H1 (cell line): Measurements from ENCODE around the gene FSD1L. TPM values are rescaled to one million over a fixed set of nuclear protein-coding genes. Genes with fewer than 3 reads are reported as not detected.

Experiments used
- CTCF ChIA-PET: fragments of 300-600 bp; sonication (Branson Sonifier 250); formaldehyde crosslinking; loops from one replicate; lab custom pipeline; 2021; ENCODE audit not compliant: partially characterized antibody; lab: Charles Lee
- POLR2A ChIA-PET: fragments of 300-600 bp; sonication (Branson Sonifier 250); formaldehyde crosslinking; loops from one replicate; lab custom pipeline; 2021; ENCODE audit warnings: inconsistent platforms; ENCODE audit not compliant: partially characterized antibody; lab: Charles Lee
- DNase-seq, 2 experiments: peaks; one replicate each; pipeline versions ENCODE4 v3.0.0 to v3.0.0-alpha.2; 2010 to 2022; ENCODE audit warnings: low spot score in 2 of 2, low read depth in 1 of 2, mixed read lengths in 1 of 2
- FAIRE-seq: peaks from 2 replicates; lab custom pipeline; 2011; peaks lifted over from hg19 to GRCh38; lab: Jason Lieb, UNC
- H2AFZ ChIP-seq: 2 replicates; pipeline ENCODE4 v1.8.1; 2012; ENCODE audit warnings: low read length, inconsistent platforms
- H2AK5ac ChIP-seq: 2 replicates; pipeline ENCODE4 v1.6.1; 2013; ENCODE audit warnings: low read depth, low read length
- H2BK120ac ChIP-seq: replicated peaks from 2 replicates; pipeline ENCODE3; 2013; ENCODE audit warnings: low read depth, low read length, inconsistent platforms
- H2BK12ac ChIP-seq: 2 replicates; pipeline ENCODE4 v1.6.1; 2013; ENCODE audit warnings: low read depth, low read length
- H2BK15ac ChIP-seq: 2 replicates; pipeline ENCODE4 v1.6.1; 2013; ENCODE audit warnings: low read length
- H2BK20ac ChIP-seq: 2 replicates; pipeline ENCODE4 v1.6.1; 2013; ENCODE audit warnings: low read length
- H2BK5ac ChIP-seq: 2 replicates; pipeline ENCODE4 v1.6.1; 2013; ENCODE audit warnings: low read depth, low read length
- H3K14ac ChIP-seq: 2 replicates; pipeline ENCODE4 v1.6.1; 2013; ENCODE audit warnings: inconsistent platforms; ENCODE audit not compliant: insufficient read length
- H3K18ac ChIP-seq: 2 replicates; pipeline ENCODE4 v1.6.1; 2013; ENCODE audit warnings: low read length; ENCODE audit errors: extremely low read depth
- H3K23ac ChIP-seq: 2 replicates; pipeline ENCODE4 v1.6.1; 2013; ENCODE audit warnings: inconsistent platforms; ENCODE audit not compliant: insufficient read length
- H3K23me2 ChIP-seq: 2 replicates; pipeline ENCODE4 v1.6.1; 2013; ENCODE audit warnings: low read depth, low read length
- H3K27ac ChIP-seq: 2 replicates; pipeline ENCODE4 v1.6.1; 2011; ENCODE audit warnings: low read depth, low read length, inconsistent platforms
- H3K27me3 ChIP-seq, 4 experiments: replicated peaks in 1 of 4; 1 replicate in 1 of 4; 2 replicates in 3 of 4; pipeline versions ENCODE4 v1.6.1 to v1.8.1; 2011 to 2013; ENCODE audit warnings: low read length in 3 of 4, mild to moderate bottlenecking in 3 of 4, inconsistent platforms in 2 of 4, mixed read lengths in 2 of 4, moderate library complexity in 1 of 4; ENCODE audit not compliant: control insufficient read depth in 3 of 4, insufficient read depth in 3 of 4; ENCODE audit errors: extremely low read depth in 1 of 4
- H3K36me3 ChIP-seq, 4 experiments: 2 replicates each; pipeline versions ENCODE4 v1.6.1 to v1.8.1; 2011 to 2013; ENCODE audit warnings: mild to moderate bottlenecking in 4 of 4, low read length in 3 of 4, moderate library complexity in 2 of 4, control low read depth in 1 of 4, inconsistent platforms in 1 of 4; ENCODE audit not compliant: insufficient read depth in 4 of 4, control insufficient read depth in 2 of 4
- H3K4ac ChIP-seq: replicated peaks from 2 replicates; pipeline ENCODE3; 2013; ENCODE audit warnings: low read length, low read depth, mixed read lengths, inconsistent platforms; ENCODE audit not compliant: insufficient read length
- H3K4me1 ChIP-seq, 4 experiments: replicated peaks in 1 of 4; 1 replicate in 1 of 4; 2 replicates in 3 of 4; pipeline versions ENCODE4 v1.6.1 to v1.8.1; 2011 to 2013; ENCODE audit warnings: low read length in 3 of 4, inconsistent platforms in 2 of 4, mixed read lengths in 1 of 4; ENCODE audit not compliant: insufficient read depth in 4 of 4, control insufficient read depth in 3 of 4
- H3K4me2 ChIP-seq, 2 experiments: 2 replicates each; pipeline versions ENCODE4 v1.6.1 to v1.8.1; 2011 to 2013; ENCODE audit warnings: low read depth in 2 of 2, low read length in 2 of 2, control low read depth in 1 of 2, inconsistent platforms in 1 of 2, mild to moderate bottlenecking in 1 of 2; ENCODE audit not compliant: insufficient read depth in 1 of 2
- H3K4me3 ChIP-seq, 4 experiments: fragments of 200-600, 300-600 bp in 1 of 4; sonication (generic), shearing (Covaris generic), sonication (Bioruptor Twin) in 1 of 4; 2 replicates each; pipeline versions ENCODE4 v1.5.1 to v1.8.1; 2011 to 2016; ENCODE audit warnings: low read length in 4 of 4, low read depth in 3 of 4, control low read depth in 2 of 4, inconsistent platforms in 2 of 4, mild to moderate bottlenecking in 2 of 4, mixed read lengths in 1 of 4, moderate library complexity in 1 of 4; ENCODE audit not compliant: insufficient read depth in 2 of 4; ENCODE audit errors: extremely low read depth in 1 of 4
- H3K56ac ChIP-seq: replicated peaks from 2 replicates; pipeline ENCODE3; 2013; ENCODE audit warnings: low read depth, mild to moderate bottlenecking, mixed read lengths, low read length, inconsistent platforms; ENCODE audit not compliant: insufficient read length
- H3K79me1 ChIP-seq: 2 replicates; pipeline ENCODE4 v1.6.1; 2013; ENCODE audit warnings: low read depth, low read length, control low read depth
- H3K79me2 ChIP-seq, 2 experiments: 2 replicates each; pipeline versions ENCODE4 v1.6.1 to v1.8.1; 2012 to 2013; ENCODE audit warnings: low read length in 2 of 2, mild to moderate bottlenecking in 2 of 2, inconsistent platforms in 1 of 2; ENCODE audit not compliant: insufficient read depth in 2 of 2, control insufficient read depth in 1 of 2
- H3K9ac ChIP-seq, 4 experiments: replicated peaks in 1 of 4; 1 replicate in 1 of 4; 2 replicates in 3 of 4; pipeline versions ENCODE4 v1.6.1 to v1.8.1; 2011 to 2013; ENCODE audit warnings: low read depth in 3 of 4, low read length in 3 of 4, control low read depth in 2 of 4, mild to moderate bottlenecking in 2 of 4, moderate library complexity in 2 of 4, inconsistent platforms in 1 of 4; ENCODE audit errors: extremely low read depth in 1 of 4
- H3K9me3 ChIP-seq, 2 experiments: 2 replicates each; pipeline versions ENCODE4 v1.6.1 to v1.8.1; 2012 to 2013; ENCODE audit warnings: mild to moderate bottlenecking in 2 of 2, moderate library complexity in 2 of 2, control low read depth in 1 of 2, inconsistent platforms in 1 of 2, low read depth in 1 of 2, low read length in 1 of 2, mixed read lengths in 1 of 2; ENCODE audit not compliant: insufficient read depth in 2 of 2
- H4K20me1 ChIP-seq, 2 experiments: replicated peaks in 1 of 2; 2 replicates each; pipeline versions ENCODE3 to v1.8.1; 2011 to 2013; ENCODE audit warnings: inconsistent platforms in 2 of 2, low read length in 2 of 2, mild to moderate bottlenecking in 1 of 2; ENCODE audit not compliant: insufficient read depth in 2 of 2, control insufficient read depth in 1 of 2
- H4K5ac ChIP-seq: 2 replicates; pipeline ENCODE4 v1.6.1; 2013; ENCODE audit warnings: low read length, low read depth, mixed read lengths, inconsistent platforms; ENCODE audit not compliant: insufficient read length
- H4K8ac ChIP-seq: 2 replicates; pipeline ENCODE4 v1.8.0; 2013; ENCODE audit warnings: mild to moderate bottlenecking, moderate library complexity, low read length, inconsistent platforms; ENCODE audit not compliant: insufficient read depth; ENCODE audit errors: extremely low read depth
- H4K91ac ChIP-seq: replicated peaks from 2 replicates; pipeline ENCODE3; 2013; ENCODE audit warnings: low read length, mixed read lengths, inconsistent platforms; ENCODE audit not compliant: insufficient read length
- GTF2F1 ChIP-seq: IDR thresholded peaks from 2 replicates; pipeline ENCODE4 v1.6.1; 2012; ENCODE audit warnings: low read depth, low read length, improper control_type of control experiment, borderline replicate concordance
- WGBS, 2 experiments: shearing (Covaris generic) in 1 of 2; methylation state at CpG; one replicate each; pipeline versions ENCODE4 v1.1.6 to v1.1.7; 2013 to 2015; ENCODE audit warnings: low lambda C conversion rate in 2 of 2, mixed read lengths in 2 of 2, inconsistent platforms in 1 of 2, low coverage in 1 of 2, missing lambda C conversion rate in 1 of 2; ENCODE audit not compliant: insufficient replicate concordance in 2 of 2, insufficient coverage in 1 of 2, insufficient read length in 1 of 2; ENCODE audit errors: extremely low coverage in 1 of 2, missing lambda C conversion rate in 1 of 2; 5-methylcytosine and 5-hydroxymethylcytosine counted together
- polyA plus RNA-seq, 7 experiments: library from polyadenylated mRNA; depleted of rRNA in 3 of 7; stranded (reverse) in 5 of 7; unstranded in 2 of 7; fragments of >200 nt in 5 of 7; fragments of 200-250 nt in 2 of 7; gene quantifications; 1 replicate in 5 of 7; 2 replicates in 1 of 7; 4 replicates in 1 of 7; pipeline versions ENCODE4 v1.2.1 to v1.2.3, GENCODE V29; 2011 to 2013; ENCODE audit warnings: missing spikeins in 2 of 7, mixed read lengths in 2 of 7
- total RNA-seq: library from RNA; stranded (reverse); fragmentation: NEBNext Ultra II Directional; extraction: Animal tissue kit (Norgen Biotek cat#: 25700); gene quantifications from 2 replicates; pipeline ENCODE4 v1.2.1, GENCODE V29; 2021

The FSD1L gene
- total and polyA plus RNA-seq, 2 of the 8 experiments (the other 6 are each of a cell fraction or from before 2014, with no cell fraction given) = 0.91 to 4.8 TPM

GRCh38 chr9:105435453-105435852 is 12.4 kb upstream of the FSD1L start:
- Histone ChIP-seq H3K18ac (no peak overlapping the region), H2BK15ac (no peak overlapping the region), H3K56ac (no peak overlapping the region), H3K79me2 (no peaks in the 10 kb centered on the region), H3K4ac (no peak overlapping the region), H2BK5ac (no peak overlapping the region), H4K5ac (no peak overlapping the region), H3K27ac (no peak overlapping the region), H3K4me1 (no peaks in the 10 kb centered on the region), H3K79me1 (no peaks in the 10 kb centered on the region), H2AFZ (no peak overlapping the region), H3K27me3 (no peaks in the 10 kb centered on the region), H3K23ac (no peak overlapping the region), H3K9me3 (no peaks in the 10 kb centered on the region; a peak in 1 of 4 replicates), H2BK12ac (no peak overlapping the region), H4K8ac (no peak overlapping the region), H3K4me3 (no peak overlapping the region), H3K14ac (no peak overlapping the region), H3K36me3 (no peaks in the 10 kb centered on the region), H4K20me1 (no peaks in the 10 kb centered on the region), H3K23me2 (no peaks in the 10 kb centered on the region), H2AK5ac (no peak overlapping the region), H2BK20ac (no peak overlapping the region), H3K4me2 (no peak overlapping the region), H2BK120ac (no peak overlapping the region), H4K91ac (no peak overlapping the region), H3K9ac (no peak overlapping the region)
- ChIA-PET CTCF (interaction anchor here (1.0 kb wide), 1 partner anchor 573 kb away, joined by 3 read pairs; no protein-coding TSS in a partner anchor), POLR2A (no interaction called here)
- WGBS, 2 experiments = 95% methylated on average over 3 of the region's 3 CpGs; no CpG with 5 or more reads in 1 of the 2 experiments
- FAIRE-seq (no peak), DNase-seq (no peak)
- TF ChIP-seq GTF2F1 = no peak
